ENCODE results near the gene LRRFIP1.
"Not testable (repeated sequence)": the region's sequence is repeated elsewhere in the genome, so short reads cannot be mapped to it uniquely, and the experiment has no call there.

LRRFIP1 gene, protein sequence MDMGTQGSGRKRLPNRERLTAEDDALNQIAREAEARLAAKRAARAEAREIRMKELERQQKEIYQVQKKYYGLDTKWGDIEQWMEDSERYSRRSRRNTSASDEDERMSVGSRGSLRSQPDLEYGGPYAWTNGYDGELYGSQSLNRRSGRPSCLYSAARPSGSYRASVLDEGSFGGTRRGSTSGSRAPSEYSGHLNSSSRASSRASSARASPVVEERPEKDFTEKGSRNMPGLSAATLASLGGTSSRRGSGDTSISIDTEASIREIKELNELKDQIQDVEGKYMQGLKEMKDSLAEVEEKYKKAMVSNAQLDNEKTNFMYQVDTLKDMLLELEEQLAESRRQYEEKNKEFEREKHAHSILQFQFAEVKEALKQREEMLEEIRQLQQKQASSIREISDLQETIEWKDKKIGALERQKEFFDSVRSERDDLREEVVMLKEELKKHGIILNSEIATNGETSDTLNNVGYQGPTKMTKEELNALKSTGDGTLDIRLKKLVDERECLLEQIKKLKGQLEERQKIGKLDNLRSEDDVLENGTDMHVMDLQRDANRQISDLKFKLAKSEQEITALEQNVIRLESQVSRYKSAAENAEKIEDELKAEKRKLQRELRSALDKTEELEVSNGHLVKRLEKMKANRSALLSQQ

DNA sequence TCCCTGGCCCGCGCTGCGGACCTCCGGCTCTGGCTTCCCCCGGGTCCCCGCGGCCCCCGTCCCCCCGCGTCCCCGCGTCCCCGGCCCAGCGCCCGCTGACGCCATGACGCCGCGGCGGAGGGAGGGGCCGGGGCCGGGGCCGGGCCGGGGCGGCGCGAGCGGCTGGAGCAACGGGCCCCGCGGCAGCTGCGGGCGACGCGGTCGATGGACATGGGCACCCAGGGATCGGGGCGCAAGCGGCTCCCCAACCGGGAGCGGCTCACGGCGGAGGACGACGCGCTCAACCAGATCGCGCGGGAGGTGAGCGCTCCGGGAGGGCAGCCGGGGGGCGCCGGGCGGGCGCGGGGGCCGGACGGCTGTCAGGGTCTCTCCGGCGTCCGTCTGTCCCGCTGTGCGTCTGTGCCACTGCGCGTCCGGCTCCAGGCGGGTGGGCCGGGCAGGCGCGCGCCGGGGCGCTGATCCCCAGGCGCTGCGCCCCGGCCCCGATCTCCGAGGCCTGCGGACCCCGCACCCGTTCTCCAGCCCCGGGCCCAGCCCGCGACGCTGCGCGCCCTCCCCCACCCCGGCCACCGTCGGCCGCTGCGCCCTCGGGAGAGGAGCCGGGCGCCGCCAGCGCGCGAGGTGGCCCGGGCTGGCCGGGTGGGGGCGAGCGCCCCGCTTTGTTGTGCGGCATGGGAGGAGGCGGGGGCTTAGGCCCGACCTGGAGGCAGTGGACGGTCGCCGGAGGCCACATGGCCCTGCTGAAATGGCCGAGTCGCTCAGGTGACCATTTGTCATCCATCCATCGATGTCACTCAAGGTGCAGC is at the start of gene LRRFIP1:
TSS of gene LRRFIP1 (plus strand) at position 147 of the 806 bp plus-strand sequence. CDS start at position 205, 58 bp downstream.
- no peak for DNase-seq

DNA sequence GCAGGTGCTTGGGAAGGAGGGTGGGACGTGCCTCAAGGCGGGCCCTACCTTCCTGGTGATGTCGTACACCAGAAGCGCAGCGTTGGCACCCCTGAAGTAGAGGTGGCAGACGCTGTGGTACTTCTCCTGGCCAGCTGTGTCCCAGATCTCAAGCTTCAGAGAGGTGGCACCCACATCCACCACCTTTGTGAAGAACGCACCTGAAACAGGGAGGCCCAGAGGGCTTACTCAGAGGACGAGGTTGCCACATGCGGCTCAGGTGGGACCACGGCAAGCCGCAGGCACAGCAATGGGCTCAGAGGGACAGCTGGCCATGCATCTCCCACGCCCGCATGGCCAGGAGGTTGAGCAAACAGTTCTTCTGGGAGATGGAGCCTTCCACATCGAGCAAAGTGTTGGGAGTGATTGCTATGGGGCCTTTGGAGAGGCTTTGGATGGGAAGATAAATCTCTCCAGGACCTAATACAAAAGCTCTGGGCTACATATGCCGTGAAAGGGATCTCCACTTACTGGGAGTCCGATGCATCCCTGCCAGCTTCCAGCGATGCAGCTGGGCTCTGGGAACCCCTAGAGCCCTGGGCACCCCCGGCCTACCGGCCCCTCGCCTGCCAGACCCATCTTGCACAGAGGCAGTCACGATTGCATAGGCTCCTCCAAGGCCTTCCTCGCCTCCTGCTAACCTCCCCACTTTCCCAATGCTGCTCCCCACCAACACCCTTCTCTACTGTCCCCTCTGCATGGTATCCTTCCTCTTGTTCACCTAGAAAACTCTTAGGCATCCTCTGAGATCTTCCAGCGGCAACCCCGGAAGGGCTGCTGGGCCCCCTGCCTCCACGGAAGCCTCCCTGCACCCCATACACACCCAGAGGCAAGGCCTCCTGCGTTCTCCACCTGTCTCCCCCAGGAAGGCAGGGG is 49.2 kb upstream of the LRRFIP1 start:
- DNase-seq = no peak

DNA sequence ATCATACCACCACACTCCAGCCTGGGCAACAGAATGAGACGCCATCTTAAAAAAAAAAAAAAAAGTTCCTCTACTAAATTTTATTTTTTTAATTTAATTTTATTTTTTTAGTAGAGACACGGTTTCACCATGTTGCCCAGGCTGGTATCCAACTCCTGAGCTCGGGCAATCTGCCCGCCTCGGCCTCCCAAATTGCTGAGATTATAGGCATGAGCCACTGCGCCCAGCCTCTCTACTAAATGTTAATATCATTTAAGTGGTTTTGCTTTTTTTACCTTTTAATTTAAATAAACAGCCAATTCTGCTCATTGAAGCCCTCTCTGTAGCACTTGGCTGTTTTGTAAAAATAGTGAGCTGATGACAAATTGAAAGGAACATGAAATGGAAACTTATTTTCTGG is 46.1 kb upstream of the LRRFIP1 start:
- no peak for DNase-seq

DNA sequence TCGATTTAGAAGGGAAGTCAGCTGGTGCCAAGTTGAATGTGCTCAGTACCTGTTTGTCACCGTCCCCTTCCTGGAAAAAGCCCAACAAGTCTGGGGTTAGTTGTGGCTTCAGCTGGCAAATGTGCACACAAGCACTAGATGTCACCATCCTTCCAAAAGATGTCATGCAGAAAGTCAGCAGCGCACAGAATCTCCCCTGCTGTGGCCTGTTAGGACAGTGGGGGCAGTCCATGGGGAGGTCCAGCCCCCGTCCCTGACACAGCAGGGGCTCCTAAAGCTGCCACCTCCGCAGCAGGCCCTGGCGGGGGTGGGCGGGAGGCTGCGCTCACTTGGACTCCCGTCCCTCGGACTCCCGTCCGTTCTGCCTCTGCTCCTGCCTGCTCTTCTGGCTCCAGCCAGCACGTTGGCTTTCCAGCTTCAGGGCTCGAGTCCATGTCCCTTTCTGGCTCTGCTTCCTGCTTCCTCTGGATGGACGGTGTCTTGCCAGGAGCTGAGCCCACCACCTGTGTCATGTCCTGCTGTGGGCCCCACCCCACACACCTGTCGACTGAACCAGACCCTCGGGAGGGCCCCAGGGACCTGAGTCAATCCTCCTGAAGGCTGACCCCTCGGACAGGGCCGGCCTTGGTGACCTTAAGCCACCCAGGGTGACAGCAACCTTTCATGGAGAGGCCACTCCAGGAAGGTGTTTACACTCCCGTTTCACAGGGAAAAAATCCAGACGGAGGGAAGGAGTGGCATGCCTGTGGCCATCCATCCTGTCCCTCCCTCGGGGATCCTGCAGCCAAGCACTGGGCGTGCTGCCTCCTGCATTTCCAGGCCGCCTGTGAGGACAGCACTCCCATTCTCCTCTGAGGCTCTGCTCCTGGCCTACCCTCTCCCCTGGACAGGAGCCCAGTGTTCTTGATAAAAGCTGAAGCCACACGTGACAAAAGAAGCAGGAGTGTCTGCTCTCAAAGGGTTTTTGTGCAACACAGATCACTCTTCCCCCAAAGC is 45.3 kb upstream of the LRRFIP1 start:
- peak; percentile 56 for DNase-seq

DNA sequence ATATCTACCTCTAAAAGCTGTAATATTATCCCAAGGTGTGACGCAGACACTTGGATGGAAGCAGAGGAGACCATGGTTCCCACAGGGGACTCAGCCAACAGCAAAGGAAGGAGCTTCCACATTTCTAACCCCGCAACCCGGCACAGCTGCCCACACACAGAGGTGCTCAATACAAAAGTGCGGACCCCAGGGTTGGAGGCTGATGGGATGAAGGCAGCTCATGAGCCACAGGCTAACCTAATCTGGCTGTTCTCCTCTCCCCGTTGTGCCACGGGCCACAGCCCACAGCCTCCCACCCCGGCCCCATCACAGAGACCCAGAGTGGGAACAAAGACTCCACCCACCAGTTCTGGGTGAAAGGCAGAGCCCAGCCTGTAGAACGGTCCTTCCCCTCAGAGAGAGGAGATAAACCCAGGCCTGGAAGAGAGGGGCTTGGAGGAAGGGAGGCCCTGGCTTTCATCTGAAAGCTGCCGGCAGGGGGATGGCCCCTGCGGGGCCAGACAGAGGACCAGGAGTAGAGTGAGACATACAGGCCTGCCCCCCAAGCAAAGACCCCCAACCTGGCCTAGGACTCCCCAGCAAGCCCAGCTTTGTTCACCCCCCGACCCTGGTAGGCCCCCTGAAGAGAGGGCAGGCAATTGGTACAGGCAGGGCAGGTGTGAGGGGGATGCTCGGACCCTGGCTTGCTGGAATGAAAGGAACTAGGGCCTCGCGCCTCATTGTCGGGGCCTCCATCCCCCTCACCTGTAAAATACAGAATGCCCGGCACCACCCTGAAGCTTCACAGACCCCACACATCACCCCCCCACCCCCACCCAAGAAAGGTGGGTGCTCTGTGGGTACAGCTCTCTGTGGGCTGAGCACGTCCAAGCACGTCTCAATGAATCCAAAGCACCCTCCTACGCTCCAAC is 43.7 kb upstream of the LRRFIP1 start:
- no peak for DNase-seq

DNA sequence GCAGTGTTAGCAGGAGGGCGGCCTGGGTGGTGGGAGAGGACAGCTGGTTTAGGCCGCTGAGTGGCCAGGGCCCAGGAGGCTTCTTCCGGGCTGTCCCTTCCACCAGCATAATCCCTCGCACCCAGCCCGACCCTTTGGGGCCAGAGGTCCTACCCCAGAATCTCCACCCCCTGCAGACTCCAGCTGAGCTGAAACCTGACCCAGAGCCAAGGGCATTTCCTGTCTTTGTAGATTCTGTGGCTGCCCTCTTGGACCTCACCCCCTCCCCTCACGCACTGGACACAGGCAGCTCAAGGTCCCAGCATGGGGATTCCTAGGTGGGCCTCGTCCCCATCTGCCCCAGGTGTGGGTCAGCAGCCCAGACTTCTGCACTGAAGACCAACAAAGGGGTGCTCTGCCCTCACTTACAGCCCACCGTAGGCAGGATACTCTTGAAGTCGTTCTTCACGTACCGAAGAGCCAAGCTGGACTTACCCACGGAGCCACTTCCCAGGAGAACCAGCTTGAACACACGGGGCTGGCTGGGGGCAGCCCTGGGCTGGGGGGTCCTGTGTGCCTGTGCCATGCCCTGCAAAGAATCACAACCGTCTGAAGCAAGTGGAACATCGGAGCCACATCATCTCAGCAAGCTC is 41.7 kb upstream of the LRRFIP1 start:
- DNase-seq = no peak

DNA sequence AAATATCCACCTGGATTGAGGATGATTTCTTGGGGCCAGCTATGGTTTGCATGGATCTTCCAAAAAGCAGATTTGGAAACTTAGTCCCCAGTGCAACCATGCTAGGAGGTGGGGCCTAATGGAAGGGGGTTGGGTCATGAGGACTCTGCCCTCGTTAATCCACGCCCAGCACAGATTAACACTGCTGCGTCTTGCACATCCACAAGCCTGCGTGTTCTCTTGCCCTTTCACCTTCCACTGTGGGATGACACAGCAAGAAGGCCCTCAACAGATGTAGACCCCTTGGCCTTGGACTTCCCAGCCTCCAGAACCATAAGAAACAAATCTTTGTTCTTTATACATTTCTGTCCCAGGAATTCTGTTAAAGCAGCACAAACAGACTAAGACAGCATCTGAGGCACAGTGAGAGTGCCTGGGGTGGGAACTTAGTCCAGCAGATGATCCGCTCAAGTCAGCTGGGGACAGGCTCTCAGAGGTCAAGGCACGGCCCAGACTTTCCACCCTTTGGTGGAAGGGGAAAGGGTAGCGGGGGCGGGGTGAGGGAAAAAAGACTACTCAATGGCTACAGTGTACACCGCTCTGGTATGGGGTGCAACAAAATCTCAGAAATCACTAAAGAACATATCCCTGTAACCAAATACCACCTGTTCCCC is 39.2 kb upstream of the LRRFIP1 start:
- no peak for DNase-seq

DNA sequence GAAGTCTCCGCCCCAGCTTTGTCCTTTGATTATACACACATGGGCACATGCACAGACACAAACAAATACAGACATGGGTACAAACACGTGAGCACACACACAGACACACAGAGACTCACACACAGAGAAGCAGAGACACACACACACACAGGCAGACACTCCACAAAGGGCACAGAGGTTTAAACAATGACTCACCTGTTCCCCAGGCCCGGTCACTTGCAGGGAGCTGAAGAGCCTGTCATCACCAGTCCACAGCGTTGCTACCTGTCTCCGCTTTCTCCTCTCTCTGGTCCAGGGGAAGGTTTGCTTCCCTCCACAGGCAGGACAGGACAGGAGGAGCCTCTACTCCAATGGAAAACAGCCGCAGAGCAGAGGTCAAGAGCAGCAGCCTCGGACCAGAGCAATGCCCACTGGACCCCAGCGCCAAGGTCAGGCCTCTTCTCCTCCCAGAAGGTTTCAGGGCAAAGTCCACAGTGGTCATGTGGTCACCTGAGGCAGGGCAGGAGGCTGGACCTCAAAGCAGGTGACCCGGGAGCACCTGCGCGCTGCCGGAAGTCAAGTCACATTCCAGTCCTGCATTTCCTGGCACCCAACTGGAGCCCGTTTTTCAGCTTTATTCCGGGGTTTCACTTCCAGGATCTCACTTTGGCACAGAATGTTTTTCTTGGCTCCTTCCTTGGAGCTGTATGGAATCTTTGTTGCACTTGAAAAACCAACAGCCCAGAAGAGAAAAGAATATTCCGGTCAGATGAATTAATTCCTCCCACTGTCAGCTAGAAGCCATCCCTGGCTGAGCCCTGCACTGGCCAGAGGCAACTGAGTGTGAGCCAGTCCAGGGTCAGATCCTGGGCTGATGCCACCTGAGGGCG is 36.9 kb upstream of the LRRFIP1 start, which contains the start of gene RAB17:
TSS of gene RAB17 (minus strand) at position 463 of the 869 bp plus-strand sequence. CDS start 4,580 bp downstream, outside the sequence.
- peak; percentile 67 for DNase-seq

DNA sequence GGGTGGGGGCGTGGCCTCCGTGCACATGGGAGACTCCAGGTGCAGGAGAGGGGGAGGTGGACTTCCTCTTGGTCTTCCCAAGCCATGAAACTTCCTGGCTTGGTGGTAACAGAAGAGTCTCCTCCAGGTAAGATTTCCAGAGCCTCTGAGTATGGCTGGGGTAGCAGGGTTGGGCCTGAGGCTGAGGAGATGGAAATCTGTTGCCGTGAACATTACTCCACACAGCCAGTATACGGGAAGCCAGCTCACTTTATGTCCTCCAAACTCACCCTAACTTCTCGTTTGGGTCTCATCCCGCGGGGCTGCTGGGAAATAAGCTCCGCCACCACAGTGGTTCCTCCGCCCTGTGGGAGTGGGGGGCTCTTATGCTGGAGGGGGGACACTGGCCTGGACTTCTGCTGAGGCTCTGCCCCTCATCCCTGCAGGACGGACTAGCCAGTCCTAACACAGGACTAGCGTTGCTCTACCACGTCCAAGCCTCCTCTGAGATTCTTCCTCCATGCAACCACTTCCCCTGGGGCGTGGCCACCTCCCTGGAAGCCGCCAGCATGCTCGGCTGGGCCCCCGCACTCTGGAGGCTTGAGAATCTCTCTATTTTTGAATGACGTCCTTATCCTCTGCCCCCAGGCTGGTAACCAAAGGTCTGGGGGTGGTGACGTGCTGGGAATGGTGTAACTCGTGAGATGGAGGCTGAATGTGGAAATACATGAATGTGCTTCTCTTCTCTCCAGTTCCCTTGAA is 36.1 kb upstream of the LRRFIP1 start:
- DNase-seq = peak; percentile 87

DNA sequence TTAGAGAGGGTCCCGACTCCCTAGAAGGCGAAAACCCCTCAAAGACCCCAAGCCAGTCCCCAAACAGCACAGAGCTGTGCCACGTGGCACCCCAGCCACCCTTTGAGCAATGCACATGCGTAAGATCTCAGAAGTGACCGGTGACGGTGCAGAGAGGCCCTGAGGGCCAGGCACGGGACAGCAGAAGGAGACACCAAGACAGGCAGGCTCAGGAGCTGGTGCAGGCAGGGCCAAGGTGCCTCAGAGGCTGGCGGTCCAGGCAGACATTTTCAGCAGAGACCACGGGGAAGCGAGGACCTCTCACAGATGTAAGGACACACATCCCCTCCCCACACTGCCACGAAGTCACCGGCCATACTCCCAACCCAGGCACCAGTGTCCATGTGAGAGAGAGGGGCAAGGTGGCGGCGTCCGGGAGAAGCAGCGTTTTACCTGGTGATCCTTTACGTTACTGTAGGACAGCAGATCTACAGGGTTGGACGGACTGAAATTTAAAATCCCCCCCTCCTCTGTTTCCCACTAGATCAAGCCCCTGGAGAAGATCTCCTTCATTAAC is 34.9 kb upstream of the LRRFIP1 start:
- no peak for DNase-seq

DNA sequence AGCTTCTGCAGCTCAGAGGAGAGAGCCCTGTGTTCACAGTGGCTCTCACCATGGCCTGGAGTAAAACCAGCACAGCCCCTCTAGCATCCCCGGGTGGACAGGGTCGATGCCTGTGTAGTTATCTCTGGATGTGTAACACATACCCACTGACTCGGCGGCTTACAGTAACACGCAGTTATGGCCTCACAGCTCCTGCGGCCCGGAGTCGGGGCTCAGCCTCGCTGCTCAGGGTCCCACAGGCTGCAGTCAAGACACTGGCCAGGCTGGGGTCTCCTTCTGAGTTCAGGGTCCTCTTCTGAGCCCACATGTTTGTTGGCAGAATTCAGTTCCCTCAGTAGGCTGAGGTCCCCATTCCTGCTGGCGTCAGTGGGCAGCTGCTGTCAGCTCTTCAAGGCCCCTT is 34.4 kb upstream of the LRRFIP1 start:
- no peak for DNase-seq

DNA sequence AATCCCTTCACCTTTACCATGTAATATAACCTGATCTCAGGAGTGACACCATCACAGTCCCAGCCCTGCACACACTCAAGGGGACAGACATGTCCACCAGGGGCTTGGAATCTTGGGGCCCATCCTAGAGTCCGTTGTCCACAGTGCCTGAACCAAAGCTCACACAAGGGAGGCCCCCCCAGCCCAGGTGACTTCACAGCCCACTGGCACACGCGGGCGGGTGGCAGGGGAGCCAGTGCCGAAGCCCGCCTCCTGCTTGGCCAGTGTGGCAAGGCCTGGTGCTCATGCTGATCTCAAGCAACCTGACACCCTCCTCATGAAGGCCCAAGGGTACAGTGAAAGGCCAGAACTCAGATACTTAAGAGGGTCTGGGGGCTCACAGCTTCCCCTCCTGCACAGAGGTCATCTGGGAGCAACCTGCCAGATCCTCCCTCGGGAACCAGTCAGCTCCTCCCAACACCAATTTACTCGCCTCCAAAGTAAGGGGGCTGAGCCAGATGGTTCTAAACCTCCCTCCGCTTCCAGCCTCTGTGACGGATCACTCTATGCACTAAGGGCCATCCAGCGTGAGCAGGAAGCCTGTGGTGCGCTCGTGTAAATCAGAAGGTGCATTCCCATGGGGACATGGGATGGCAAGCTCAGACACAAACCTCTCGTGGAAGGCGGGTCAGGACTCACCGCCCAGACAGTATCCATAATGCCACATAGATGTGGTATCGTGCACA is 33.6 kb upstream of the LRRFIP1 start:
- DNase-seq = no peak

DNA sequence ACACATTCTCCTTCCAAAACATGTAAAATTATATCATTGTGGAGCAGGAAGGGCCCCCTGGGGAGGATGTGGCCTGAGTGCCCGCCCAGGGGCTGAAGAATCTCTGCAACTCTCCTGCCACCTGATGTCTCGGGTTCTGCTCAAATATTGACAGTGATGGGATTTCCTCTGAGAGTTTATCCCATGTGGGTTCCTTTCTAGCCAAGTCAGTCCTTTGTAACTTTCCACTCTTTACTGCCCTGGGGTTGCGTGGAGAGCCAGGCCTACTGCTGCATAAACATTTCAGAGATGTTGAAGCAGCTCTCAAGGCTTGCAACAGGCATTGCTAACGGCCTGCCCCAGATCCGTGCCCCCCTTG is 32.9 kb upstream of the LRRFIP1 start:
- peak; percentile 87 for DNase-seq

DNA sequence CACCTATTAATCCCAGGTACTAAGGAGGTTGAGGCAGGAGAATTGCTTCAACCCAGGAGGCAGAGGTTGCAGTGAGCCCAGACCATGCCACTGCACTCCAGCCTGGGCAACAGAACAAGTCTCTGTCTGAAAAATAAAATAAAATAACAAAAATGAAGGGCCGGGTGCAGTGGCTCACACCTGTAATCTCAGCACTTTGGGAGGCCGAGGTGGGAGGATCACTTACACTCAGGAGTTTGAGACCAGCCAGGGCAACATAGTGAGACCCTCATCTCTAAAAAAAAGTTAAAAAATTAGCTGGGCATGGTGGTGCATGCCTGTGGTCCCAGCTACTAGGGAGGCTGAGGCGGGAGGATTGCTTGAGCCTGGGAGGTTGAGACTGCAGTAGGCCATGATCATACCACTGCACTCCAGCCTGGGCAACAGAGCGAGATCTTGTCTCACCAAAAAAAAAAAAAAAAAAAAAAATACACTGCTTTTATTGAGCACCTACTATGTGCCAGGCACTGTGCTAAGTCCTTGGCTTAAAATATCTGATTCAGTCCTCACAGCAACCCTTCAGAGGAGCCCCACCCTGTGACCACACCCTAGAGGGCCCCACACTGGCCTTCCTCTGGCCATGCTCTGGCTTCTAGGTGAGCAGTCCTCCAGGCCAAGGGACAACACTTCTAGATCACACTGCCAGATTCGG is 31.4 kb upstream of the LRRFIP1 start:
- DNase-seq = not testable (repeated sequence)

DNA sequence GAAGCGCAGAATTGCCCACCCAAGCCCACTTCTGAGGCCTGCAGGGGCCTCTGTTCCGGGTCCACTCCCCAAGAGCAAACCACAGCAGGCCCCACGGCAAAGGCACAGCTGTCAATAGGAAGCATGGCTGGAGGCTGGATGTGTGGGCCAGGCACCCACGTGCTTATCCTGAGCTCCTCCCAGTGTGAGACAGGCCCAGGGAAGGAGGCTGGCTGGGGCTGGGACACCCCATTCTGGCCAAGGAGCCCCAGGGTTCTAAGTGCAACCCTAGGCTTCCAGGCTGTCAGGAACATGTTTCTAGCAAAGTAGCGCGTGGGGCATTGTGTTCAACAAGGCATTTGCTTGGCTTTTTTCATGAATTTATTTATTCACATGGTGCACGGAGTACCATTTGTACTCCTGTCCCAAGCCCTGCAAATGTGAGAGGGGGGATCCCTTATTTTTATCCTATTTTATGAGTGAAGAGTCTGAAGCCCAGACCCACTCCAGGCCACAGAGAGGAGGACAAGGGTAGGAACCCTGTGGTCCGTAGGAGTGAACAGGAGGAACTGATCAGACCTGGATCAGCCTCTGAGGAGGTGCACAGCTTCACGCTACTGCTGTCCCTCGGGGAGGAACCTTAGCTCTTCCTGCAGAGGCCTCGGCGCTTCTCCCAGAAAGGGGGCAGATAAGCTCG is 30.7 kb upstream of the LRRFIP1 start:
- DNase-seq = no peak
